Duodenal mucosa (tissue), 2 donors: ENCODE results near the gene TXNDC16.
A peak's percentile ranks its signal among the peaks of the same experiment; 100 is the strongest.

Experiments
- H3K27ac ChIP-seq: one replicate; pipeline ENCODE4 v1.7.0; 2013; ENCODE audit warnings: low read depth, low read length
- H3K27me3 ChIP-seq, 2 donors: one replicate each; pipeline ENCODE4 v1.7.0; 2013; ENCODE audit warnings: low read length in 2 of 2, control low read depth in 1 of 2; ENCODE audit not compliant: insufficient read depth in 2 of 2, control insufficient read depth in 1 of 2
- H3K36me3 ChIP-seq, 2 donors: one replicate each; pipeline ENCODE4 v1.7.0; 2013; ENCODE audit warnings: low read length in 2 of 2, control low read depth in 1 of 2; ENCODE audit not compliant: insufficient read depth in 2 of 2, control insufficient read depth in 1 of 2
- H3K4me1 ChIP-seq, 2 donors: one replicate each; pipeline ENCODE4 v1.7.0; 2013; ENCODE audit warnings: low read length in 2 of 2, control low read depth in 1 of 2; ENCODE audit not compliant: insufficient read depth in 2 of 2, control insufficient read depth in 1 of 2
- H3K4me3 ChIP-seq, 2 donors: one replicate each; pipeline ENCODE4 v1.7.0; 2013; ENCODE audit warnings: low read length in 2 of 2, low read depth in 1 of 2
- H3K9ac ChIP-seq, 2 donors: one replicate each; pipeline ENCODE4 v1.7.0; 2013; ENCODE audit warnings: low read length in 2 of 2, low read depth in 1 of 2
- H3K9me3 ChIP-seq, 2 donors: one replicate each; pipeline ENCODE4 v1.7.0; 2013; ENCODE audit warnings: low read length in 2 of 2, control low read depth in 1 of 2; ENCODE audit not compliant: control insufficient read depth in 1 of 2

The TXNDC16 gene

DNA sequence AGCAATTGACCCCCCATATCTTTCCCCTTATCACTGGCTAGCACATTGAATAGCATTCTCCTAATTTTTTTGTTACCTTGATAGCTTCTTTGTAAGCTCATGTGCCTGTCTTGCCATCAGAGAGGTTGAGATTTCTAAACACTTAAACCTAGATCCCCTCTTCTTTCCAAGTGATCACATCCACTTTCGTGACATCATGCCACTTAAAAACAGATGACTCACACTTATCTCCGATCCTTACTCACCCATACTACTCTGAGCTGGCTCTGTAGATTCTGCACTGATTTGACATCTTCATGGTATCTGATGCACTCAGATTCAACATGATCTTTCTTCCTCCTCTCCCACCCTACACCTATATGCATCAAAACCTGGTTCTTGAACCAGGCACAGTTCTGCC is 10.8 kb upstream of the TXNDC16 start:
- Histone ChIP-seq H3K9ac (no peak overlapping the region), H3K4me3 (no peak overlapping the region), H3K4me1 (no peaks in the 10 kb centered on the region), H3K9me3 (no peaks in the 10 kb centered on the region), H3K27ac (no peak overlapping the region), H3K36me3 (no peaks in the 10 kb centered on the region), H3K27me3 (no peaks in the 10 kb centered on the region)

DNA sequence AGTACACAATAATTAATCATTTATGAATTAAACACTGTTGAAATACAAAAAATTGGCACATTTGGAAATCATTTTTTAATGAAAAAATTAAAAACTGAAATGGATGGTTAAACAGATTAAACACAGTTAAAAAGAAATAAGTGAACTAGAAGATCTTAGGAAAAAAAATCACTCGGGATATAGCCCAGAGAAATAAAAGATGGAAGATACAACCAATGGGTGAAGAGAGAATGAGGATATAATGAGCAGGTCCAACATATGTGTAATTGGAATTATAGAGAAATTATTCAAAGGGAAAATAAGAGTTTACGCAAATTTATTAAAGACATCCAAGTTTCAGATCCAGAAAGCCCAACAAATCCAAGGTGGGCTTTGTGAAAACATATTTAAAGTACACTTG is 6.4 kb upstream of the TXNDC16 start:
- Histone ChIP-seq H3K9ac (no peak overlapping the region), H3K36me3 (no peaks in the 10 kb centered on the region), H3K27me3 (no peaks in the 10 kb centered on the region), H3K4me1 (peaks cover 5 to 7% of the 10 kb centered on the region in 2 donors), H3K9me3 (no peaks in the 10 kb centered on the region), H3K27ac (no peak overlapping the region), H3K4me3 (no peak overlapping the region)

GRCh38 chr14:52553671-52554575 is 1.6 kb upstream of the TXNDC16 start:
- no peak overlapping the region for H3K27ac ChIP-seq
- H3K27me3 ChIP-seq, result no peaks in the 10 kb centered on the region
- H3K9ac ChIP-seq, result peak overlapping the region; percentile 54 to 77

GRCh38 chr14:52553002-52553670 is 831 bp upstream of the TXNDC16 start:
- H3K9ac ChIP-seq, result peak overlapping the region; percentile 54 to 77
- peaks cover 21 to 23% of the 10 kb centered on the region in 2 donors for H3K4me1 ChIP-seq
- no peaks in the 10 kb centered on the region for H3K27me3 ChIP-seq
- H3K36me3 ChIP-seq, result no peaks in the 10 kb centered on the region
- H3K4me3 ChIP-seq, result peak overlapping the region; percentile 80 to 82
- H3K9me3 ChIP-seq, result no peaks in the 10 kb centered on the region
- peak overlapping the region; percentile 47 for H3K27ac ChIP-seq

More at GRCh38 chr14:52553671-52554575, 1.6 kb upstream of the TXNDC16 start:
- Histone ChIP-seq H3K4me1 (peaks cover 21 to 23% of the 10 kb centered on the region in 2 donors), H3K9me3 (no peaks in the 10 kb centered on the region), H3K36me3 (no peaks in the 10 kb centered on the region), H3K4me3 (peak overlapping the region; percentile 80 to 82)

DNA sequence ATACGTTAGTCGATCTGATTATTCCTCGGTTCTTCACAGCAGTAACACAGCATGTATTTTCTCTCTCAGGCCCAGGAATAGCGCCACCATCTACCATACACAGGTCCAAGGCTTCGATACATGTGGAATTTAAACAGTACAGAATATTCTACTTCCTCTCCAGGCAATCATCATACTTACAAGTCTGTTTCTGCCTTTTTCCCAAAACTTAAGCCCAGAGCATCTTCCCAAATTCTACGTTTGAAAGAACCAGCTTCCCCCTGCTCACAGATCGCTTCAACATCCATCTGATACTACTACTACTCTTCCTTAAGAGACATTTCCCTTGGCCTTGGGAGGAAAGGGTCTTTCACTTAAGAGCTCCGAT is 626 bp downstream of the TXNDC16 start:
- Histone ChIP-seq H3K4me1 (peaks cover 21 to 23% of the 10 kb centered on the region in 2 donors), H3K36me3 (no peaks in the 10 kb centered on the region), H3K4me3 (peak overlapping the region; percentile 75 to 89), H3K9me3 (no peaks in the 10 kb centered on the region), H3K9ac (peak overlapping the region; percentile 79 to 85), H3K27me3 (no peaks in the 10 kb centered on the region), H3K27ac (peak overlapping the region; percentile 82)

DNA sequence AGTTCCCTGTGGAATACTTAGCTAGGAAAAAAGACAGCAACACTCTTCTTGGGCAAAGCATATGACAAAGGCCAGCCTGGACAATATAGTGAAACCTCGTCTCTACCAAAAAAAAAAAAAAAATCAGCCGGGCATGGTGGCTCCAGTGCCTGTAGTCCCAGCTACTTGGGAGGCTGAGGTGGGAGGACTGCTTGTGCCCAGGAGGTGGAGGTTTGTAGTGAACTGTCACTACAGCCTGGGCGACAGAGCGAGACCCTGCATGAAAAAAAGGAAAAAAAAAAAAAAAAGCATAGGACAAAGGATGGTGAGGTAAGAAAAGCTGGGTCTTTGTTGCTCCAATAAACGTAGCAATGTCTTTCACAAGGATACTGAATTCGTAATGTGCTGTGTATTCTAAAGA is 1.1 kb downstream of the TXNDC16 start:
- Histone ChIP-seq H3K9ac (peak overlapping the region; percentile 79 to 85), H3K9me3 (no peaks in the 10 kb centered on the region), H3K36me3 (no peaks in the 10 kb centered on the region), H3K4me1 (peaks cover 21 to 23% of the 10 kb centered on the region in 2 donors), H3K27me3 (no peaks in the 10 kb centered on the region), H3K27ac (no peak overlapping the region), H3K4me3 (peak overlapping the region; percentile 75 to 89)

GRCh38 chr14:52550661-52551060 is 1.6 kb downstream of the TXNDC16 start:
- Histone ChIP-seq H3K36me3 (no peaks in the 10 kb centered on the region), H3K9ac (peak overlapping the region; percentile 13 to 79), H3K4me3 (peak overlapping the region; percentile 21 to 75), H3K4me1 (peaks cover 21 to 23% of the 10 kb centered on the region in 2 donors), H3K27ac (no peak overlapping the region), H3K27me3 (no peaks in the 10 kb centered on the region), H3K9me3 (no peaks in the 10 kb centered on the region)

GRCh38 chr14:52547526-52547925 is 4.8 kb downstream of the TXNDC16 start:
- Histone ChIP-seq H3K9me3 (no peaks in the 10 kb centered on the region), H3K36me3 (no peaks in the 10 kb centered on the region), H3K4me1 (peaks cover 12 to 15% of the 10 kb centered on the region in 2 donors), H3K9ac (no peak overlapping the region), H3K4me3 (no peak overlapping the region), H3K27me3 (no peaks in the 10 kb centered on the region), H3K27ac (no peak overlapping the region)

GRCh38 chr14:52547027-52547426 is 5.3 kb downstream of the TXNDC16 start:
- Histone ChIP-seq H3K27me3 (no peaks in the 10 kb centered on the region), H3K9me3 (no peaks in the 10 kb centered on the region), H3K9ac (no peak overlapping the region), H3K4me1 (peaks cover 12 to 15% of the 10 kb centered on the region in 2 donors), H3K36me3 (no peaks in the 10 kb centered on the region), H3K4me3 (no peak overlapping the region), H3K27ac (no peak overlapping the region)

GRCh38 chr14:52546318-52546670 is 6.0 kb downstream of the TXNDC16 start:
- Histone ChIP-seq H3K27ac (no peak overlapping the region), H3K4me1 (peaks cover 10 to 12% of the 10 kb centered on the region in 2 donors), H3K27me3 (no peaks in the 10 kb centered on the region), H3K9ac (no peak overlapping the region), H3K36me3 (no peaks in the 10 kb centered on the region), H3K9me3 (no peaks in the 10 kb centered on the region), H3K4me3 (no peak overlapping the region)
